HG03095 (cell line): ENCODE data around the gene MME.
"Not testable (repeated sequence)": the region's sequence is repeated elsewhere in the genome, so short reads cannot be mapped to it uniquely, and the experiment has no call there.

Experiments
- ATAC-seq: cut with Tn5 transposase; IDR thresholded peaks from one replicate; pipeline ENCODE4 v1.9.1; 2021; ENCODE audit warnings: moderate library complexity; ENCODE audit not compliant: unreplicated experiment

The MME gene

DNA sequence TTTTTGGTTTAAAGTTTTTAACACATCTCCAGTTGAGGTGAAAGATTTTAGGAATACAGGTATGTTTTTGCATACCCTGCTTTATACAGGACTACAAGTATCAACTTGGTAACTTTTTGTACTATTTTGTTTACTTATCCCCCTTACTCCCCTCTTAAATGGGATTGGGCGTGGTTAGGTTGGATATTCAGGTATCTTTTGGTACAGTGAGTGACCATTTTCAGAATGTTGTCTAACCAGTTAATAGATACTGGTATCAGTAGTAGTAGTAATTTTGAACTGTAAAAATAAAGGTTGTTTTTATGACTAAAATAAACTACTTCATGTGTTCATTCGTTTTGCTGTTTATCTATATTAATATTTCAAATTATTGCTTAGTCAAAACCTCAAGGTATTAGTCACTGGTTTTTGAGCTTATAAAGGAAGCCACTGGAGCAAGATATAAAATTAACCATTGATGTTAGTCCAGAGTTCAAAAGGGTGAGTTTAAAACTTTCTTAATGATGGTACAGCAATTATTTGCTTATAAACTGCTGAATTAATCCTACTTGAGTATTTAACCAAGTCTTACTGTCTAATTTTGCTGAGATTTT, 3.3 kb downstream of the MME start:
- no peak for ATAC-seq

DNA sequence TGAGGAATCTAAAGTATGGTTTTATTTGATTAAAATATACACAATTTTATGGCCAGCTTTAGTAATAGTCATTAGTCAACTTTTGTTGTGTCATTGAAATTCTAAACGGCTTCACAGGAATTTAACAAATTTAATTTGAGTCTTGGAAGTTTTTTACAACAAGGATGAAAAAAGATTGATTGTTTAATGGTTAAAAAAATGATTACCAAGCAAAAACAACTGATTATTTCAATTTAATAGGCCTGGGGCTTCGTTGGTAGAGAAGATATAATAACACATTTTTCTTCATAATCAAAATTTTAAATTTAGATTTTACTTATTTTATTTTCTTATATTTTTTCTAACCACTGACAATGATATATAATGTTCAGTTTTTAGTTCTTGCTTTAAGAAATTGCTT, 4.4 kb downstream of the MME start:
- no peak for ATAC-seq

DNA sequence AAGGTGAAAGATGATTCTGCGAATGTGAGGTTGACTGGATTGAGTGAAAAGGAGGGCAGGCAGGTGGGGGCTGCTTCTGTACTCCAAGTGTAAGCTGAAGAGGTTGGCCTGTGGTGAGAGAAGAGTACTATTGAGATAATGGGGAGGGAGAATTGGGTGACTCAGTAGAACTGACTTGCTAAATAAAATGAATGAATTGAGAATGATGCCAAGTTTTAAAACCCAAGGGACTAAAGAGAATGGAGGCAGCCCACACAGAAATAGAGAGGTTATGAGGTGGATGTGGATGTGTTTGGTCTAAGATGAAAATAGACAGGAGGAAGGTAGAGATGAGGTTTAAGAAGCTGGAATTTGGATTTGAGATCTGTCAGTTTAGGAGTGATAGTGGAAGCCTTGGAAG, 5.9 kb downstream of the MME start:
- no peak for ATAC-seq

DNA sequence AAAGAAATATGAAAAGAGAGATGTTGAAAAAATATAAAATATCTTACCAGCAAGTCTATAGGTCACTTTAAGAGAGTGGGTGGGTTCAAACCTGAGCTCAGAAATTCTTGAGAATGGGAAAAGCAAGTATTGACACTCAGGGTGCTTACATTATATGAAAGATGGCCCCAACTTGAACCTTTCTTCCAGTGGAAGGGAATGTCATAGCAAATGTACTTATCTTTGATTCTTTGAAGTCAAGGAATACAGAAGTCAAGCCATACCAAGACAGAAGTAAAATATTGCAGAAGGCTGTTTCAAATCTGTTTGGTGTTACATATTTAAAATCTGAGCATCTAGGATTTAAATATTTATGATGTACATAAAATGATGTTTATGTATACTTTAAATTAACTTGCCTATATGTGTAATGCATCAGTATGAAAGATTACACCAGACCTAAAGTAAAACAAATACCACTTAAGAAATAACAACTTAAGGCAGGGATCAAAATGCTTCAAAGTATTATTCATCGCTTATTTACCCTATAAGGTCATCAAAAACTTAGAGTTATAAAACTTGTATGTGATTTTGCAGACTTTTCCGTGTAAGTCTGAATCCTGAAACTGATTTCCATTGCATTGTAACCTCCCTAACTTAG, 8.7 kb downstream of the MME start:
- no peak for ATAC-seq

DNA sequence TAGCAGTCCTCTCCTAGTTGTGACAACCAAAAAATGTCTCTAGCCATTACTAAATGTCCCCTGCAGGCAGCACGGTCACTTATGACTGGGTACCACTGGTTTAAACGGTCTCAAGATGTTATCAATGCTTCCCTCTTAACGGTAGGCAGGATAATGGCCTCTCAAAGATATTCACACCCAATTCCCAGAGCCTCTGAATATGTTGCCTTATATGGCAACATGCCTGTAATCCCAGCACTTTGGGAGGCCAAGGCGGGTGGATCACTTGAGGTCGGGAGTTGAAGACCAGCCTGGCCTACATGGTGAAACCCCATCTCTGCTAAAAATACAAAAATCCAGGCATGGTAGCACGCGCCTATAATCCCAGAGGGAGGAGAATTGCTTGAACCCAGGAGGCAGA, 9.4 kb downstream of the MME start:
- no peak for ATAC-seq

- ATAC-seq: no peak
Measured at GRCh38 chr3:155093261-155093660, 13.1 kb downstream of the MME start.

DNA sequence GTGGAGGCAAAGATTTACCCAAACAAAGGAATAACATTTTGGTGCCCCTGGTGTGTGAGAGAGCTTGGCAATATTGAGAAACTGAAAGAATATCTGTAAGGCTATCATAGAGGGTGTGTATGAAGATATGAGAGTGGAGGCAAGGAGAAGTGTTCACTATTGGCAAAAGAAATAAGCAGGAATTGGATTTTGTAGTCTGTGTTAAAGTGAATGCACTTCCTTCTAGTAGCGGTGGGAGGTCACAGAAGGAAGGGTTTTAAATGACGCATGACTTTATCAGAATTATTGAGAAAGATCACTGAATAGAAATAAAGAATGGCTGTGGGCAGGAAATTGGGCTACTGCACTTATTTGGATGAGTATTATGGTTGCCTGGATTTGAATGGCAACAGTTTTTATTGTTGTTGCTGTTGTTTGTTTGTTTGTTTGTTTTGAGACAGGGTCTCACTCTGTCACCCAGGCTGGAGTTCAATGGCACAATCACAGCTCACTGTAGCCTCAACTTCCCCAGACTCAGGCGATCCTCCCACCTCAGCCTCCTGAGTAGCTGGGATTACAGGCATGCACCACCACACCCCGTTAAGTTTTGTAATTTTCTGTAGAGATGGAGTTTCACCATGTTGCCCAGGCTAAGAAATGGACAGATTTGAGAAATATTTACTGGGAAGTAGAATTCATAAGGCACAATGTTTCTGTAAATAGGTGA, 16.3 kb downstream of the MME start:
- ATAC-seq: no peak

DNA sequence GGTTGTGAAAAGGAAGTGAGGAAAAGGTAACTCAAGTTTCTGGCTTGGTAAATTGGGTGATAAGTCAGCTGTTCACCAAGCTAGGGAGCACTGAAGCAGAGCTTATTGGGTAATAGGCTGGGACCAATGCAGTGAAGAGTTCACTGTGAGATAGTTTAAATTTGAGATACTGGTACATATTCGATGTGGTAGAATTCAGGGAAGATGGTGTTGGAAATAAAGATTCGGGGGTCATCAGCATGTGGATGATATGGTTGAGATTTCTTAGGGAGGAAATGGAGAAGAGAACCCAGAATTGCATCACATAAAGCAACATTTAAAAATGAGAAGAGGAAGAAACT, 16.9 kb downstream of the MME start:
- no peak for ATAC-seq

DNA sequence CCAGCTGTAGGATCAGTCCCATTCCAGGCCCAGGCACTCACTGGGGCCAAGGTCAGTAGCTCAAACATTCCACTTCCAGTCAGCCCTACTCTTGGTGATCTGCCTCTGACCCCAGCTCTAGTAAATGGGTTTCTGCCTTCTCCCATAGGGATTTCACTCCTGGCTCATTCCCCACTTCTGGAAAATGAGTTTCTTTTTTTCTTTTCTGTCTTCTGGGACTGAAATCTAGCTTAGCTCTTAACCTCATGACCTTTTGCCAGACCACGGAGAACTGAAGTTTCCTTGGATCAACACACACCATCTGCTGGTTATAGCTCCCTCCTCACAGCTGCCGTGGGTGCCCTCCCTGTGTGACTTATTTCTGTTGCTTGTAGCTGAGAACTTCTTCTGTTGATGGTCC, 21.3 kb downstream of the MME start:
- ATAC-seq: no peak

- no peak for ATAC-seq
Measured at GRCh38 chr3:155102329-155102728, 22.2 kb downstream of the MME start.

- no peak for ATAC-seq
Measured at GRCh38 chr3:155103686-155104085, 23.6 kb downstream of the MME start.

- ATAC-seq: no peak
Measured at GRCh38 chr3:155106119-155106518, 26.0 kb downstream of the MME start.

DNA sequence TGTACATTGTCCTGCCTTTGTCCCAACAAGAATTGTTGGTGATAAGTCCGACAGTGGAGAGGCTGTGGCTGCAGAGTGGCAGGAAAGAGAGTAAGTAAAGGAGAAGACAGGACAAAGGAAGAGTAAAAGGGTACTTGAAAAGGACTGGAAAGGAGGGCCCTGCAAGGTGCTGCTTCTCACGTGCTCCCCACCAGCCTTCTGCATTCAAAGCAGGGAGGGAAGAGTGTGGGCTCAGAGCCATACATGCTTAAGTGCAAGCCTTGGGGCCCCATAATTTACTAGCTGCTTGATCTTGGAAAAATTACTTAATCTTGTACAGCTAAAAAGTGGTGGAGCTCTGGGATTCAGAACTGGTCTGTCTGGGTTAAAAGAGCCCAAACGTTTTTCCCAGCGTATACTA, 29.9 kb downstream of the MME start:
- no peak for ATAC-seq

DNA sequence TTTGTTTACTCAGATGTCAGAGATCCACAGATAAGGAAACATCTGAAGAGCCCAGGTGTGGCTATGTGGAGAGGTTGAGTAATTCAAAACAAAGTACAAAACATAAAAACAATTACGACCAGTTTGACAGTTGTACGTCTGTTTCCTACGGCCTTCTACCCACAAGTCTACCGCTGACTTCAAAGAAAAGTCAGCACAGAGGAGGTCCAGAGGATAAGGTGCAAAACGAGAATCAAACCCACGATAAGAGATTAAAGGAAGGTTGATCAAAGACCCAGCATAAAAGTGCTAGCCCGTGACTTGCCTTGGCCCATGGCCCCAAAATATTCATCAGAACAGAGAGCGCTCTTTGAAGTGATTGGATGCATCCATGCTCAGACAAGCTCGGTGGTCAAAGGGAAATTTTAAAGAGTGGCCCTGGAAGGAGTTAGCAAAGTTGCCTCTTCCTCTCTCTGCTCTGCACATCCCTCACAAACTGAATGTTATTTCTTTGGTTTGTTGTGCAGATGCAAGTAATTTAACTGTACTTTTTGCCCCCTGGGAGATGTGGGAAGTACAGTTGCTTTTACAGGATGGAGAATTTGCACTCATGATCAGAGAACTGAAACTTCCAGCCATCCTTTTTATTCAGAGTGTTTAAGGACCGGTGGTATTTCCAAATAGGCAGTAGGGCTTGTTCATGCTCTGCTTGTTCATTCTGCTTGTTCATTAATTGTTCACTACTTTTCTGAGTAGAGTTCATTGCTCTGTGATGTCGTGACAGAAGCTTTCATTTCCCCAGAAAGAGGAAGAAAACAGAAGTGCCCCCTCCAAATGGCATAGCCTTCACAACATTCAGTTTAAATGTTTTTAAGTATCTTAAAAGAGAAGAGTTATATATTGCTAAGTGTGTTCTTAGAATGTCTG, 31.1 kb downstream of the MME start:
- no peak for ATAC-seq

DNA sequence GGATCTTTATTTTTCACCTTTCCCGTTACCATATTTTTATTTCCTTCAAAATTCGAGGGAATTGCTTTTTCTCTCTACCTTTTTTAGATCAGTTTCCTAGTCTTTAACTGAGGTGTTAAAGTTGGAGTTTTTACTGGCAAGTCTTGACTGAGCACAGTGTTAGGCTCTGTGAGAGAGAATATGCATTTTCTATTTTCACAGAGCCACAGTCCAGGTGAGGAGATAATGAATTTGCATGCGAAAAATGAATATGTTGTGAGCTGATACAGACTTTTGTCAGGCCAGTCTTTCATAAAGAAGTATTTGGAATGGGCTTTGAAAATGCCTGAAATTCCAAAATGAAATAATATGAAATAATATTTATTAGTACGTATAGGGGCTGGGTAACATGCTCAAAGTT, 31.9 kb downstream of the MME start:
- ATAC-seq: no peak

GRCh38 chr3:155112661-155113389, 32.7 kb downstream of the MME start:
- ATAC-seq: no peak

DNA sequence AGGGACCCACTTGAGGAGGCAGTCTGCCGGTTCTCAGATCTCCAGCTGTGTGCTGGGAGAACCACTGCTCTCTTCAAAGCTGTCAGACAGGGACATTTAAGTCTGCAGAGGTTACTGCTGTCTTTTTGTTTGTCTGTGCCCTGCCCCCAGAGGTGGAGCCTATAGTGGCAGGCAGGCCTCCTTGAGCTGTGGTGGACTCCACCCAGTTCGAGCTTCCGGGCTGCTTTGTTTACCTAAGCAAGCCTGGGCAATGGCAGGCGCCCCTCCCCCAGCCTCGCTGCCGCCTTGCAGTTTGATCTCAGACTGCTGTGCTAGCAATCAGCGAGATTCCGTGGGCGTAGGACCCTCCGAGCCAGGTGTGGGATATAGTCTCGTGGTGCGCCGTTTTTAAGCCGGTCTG, 44.6 kb downstream of the MME start:
- not testable (repeated sequence) for ATAC-seq

DNA sequence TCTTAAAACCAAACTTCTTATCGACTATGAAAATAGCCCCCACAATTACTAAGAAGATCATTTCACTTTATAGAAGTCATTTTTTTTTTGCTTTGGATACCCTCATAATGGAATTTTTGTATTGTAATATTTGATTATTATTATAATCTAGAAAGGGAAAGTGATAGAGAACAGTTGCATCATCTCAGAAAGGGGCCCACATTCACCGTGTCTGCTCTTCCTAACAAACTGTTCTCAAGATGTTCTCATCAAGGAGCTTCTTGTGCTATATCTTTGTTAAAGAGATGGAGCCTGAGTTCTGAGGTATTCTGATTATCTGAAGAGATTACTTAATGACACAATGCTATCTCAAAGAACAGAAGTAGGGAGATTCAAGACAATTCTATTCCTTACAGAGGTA, 49.3 kb downstream of the MME start:
- ATAC-seq: no peak

GRCh38 chr3:155130001-155130400, 49.9 kb downstream of the MME start:
- no peak for ATAC-seq

- peak; percentile 69 for ATAC-seq
Measured at GRCh38 chr3:155131104-155131503, 51.0 kb downstream of the MME start.

DNA sequence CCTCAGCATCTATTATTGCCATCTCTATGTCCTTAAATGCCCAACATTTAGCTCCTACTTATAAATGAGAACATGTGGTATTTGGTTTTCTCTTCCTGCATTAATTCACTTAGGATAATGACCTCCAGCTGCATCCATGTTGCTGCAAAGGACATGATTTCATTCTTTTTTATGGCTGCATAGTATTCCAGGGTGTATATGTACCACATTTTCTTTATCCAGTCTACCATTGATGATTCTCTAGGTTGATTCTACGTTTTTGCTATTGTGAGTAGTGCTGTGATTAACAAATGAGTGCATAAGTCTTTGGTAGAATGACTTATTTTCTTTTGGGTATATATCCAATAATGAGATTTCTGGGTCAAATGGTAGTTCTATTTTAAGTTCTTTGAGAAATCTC, 54.2 kb downstream of the MME start:
- not testable (repeated sequence) for ATAC-seq
